ENCODE measurements around the gene PBX3. TPM values are rescaled to one million over a fixed set of nuclear protein-coding genes. Genes with fewer than 3 reads are reported as not detected.

The PBX3 gene
- polyA plus RNA-seq, 1 donor (not counting 4 experiments of a cell fraction or from before 2014, with no cell fraction given), result 26.3 TPM

GRCh38 chr9:125789196-125789595 is 42.0 kb downstream of the PBX3 start:
- H3K36me3 ChIP-seq (ENCODE audit: control insufficient read depth in 2 of 2, extremely low read depth in 1 of 2, insufficient read depth in 2 of 2, low read length in 2 of 2), result no peaks in the 10 kb centered on the region
- no peaks in the 10 kb centered on the region for H3K27me3 ChIP-seq (ENCODE audit: control insufficient read depth, extremely low read depth, insufficient read depth, low read length)
- H3K9me3 ChIP-seq (ENCODE audit: control insufficient read depth, low read depth, low read length), result no peaks in the 10 kb centered on the region
- H3K4me3 ChIP-seq (ENCODE audit: control insufficient read depth in 2 of 3, extremely low read depth in 1 of 3, insufficient read depth in 2 of 3, low read depth in 1 of 3, low read length in 3 of 3), result no peak overlapping the region
- H2AFZ ChIP-seq (ENCODE audit: control insufficient read depth, low read length), result no peak overlapping the region
- no peak overlapping the region for H3K27ac ChIP-seq (ENCODE audit: control insufficient read depth, insufficient read depth, low read length)
- DNase-seq (ENCODE audit: low read depth, low spot score) (no peak), FAIRE-seq (no peak)
- dilution Hi-C loops (cut with MboI; ENCODE audit: extremely low pct_ligation_motif_present, low sequenced_read_pairs), result no loop called here
- H3K4me2 ChIP-seq (ENCODE audit: control insufficient read depth, extremely low read depth, insufficient read depth, low read depth, low read length), result no peak overlapping the region
- no peaks in the 10 kb centered on the region for H4K20me1 ChIP-seq (ENCODE audit: control insufficient read depth, extremely low read depth, insufficient read depth, low read length)
- peaks cover 26% of the 10 kb centered on the region for H3K79me2 ChIP-seq (ENCODE audit: control insufficient read depth, insufficient read depth, low read length)
- no peak for TF ChIP-seq EZH2 (IDR thresholded peaks at IDR 0.05; ENCODE audit: low read length)
- no peaks in the 10 kb centered on the region for H3K4me1 ChIP-seq (ENCODE audit: control insufficient read depth, extremely low read depth, insufficient read depth, low read length)
- no peak overlapping the region for H3K9ac ChIP-seq (ENCODE audit: control insufficient read depth, extremely low read depth, insufficient read depth, low read length)
- H3K9me1 ChIP-seq (ENCODE audit: control insufficient read depth, extremely low read depth, insufficient read depth, low read length), result no peaks in the 10 kb centered on the region

DNA sequence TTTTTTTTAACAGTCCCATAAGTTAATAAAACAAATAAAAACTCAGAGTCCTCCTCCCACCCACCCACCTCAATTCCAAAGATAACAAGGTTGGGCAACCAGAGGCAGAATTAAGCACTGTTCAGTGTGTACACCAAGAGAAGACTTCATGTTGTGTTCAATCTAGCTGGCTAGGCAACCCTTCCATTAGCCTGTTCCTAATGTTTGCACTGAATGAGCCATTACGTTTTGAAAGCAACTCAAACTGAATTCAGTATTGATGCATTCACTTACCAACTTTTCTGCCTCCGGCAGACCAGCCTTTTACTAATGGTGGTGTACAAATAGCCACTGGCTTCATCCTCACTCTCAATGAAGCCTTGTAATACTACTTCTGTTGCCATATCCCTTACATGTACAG is 47.5 kb downstream of the PBX3 start:
- DNase-seq (ENCODE audit: low read depth, low spot score), result no peak
- Histone ChIP-seq H3K4me1 (ENCODE audit: control insufficient read depth, extremely low read depth, insufficient read depth, low read length) (no peaks in the 10 kb centered on the region), H3K9me3 (ENCODE audit: control insufficient read depth, low read depth, low read length) (no peaks in the 10 kb centered on the region), H3K79me2 (ENCODE audit: control insufficient read depth, insufficient read depth, low read length) (peaks cover 12% of the 10 kb centered on the region), H3K4me2 (ENCODE audit: control insufficient read depth, extremely low read depth, insufficient read depth, low read depth, low read length) (no peak overlapping the region), H3K9me1 (ENCODE audit: control insufficient read depth, extremely low read depth, insufficient read depth, low read length) (no peaks in the 10 kb centered on the region), H3K27ac (ENCODE audit: control insufficient read depth, insufficient read depth, low read length) (no peak overlapping the region), H3K36me3 (ENCODE audit: control insufficient read depth in 2 of 2, extremely low read depth in 1 of 2, insufficient read depth in 2 of 2, low read length in 2 of 2) (no peaks in the 10 kb centered on the region), H3K9ac (ENCODE audit: control insufficient read depth, extremely low read depth, insufficient read depth, low read length) (no peak overlapping the region), H4K20me1 (ENCODE audit: control insufficient read depth, extremely low read depth, insufficient read depth, low read length) (no peaks in the 10 kb centered on the region), H3K27me3 (ENCODE audit: control insufficient read depth, extremely low read depth, insufficient read depth, low read length) (no peaks in the 10 kb centered on the region), H3K4me3 (ENCODE audit: control insufficient read depth in 2 of 3, extremely low read depth in 1 of 3, insufficient read depth in 2 of 3, low read depth in 1 of 3, low read length in 3 of 3) (no peak overlapping the region), H2AFZ (ENCODE audit: control insufficient read depth, low read length) (no peak overlapping the region)
- no peak for TF ChIP-seq CTCF (optimal IDR thresholded peaks at IDR 0.05 in 1 of 3, IDR thresholded peaks at IDR 0.05 in 1 of 3, conservative IDR thresholded peaks at IDR 0.05 in 1 of 3; ENCODE audit: extremely low read depth in 1 of 3, insufficient read depth in 2 of 3, low read length in 3 of 3)
- TF ChIP-seq EZH2 (IDR thresholded peaks at IDR 0.05; ENCODE audit: low read length), result no peak
- dilution Hi-C loops (cut with MboI; ENCODE audit: extremely low pct_ligation_motif_present, low sequenced_read_pairs), result no loop called here
- peak; percentile 71 for FAIRE-seq

GRCh38 chr9:125795970-125796596 is 48.9 kb downstream of the PBX3 start:
- dilution Hi-C loops (cut with MboI; ENCODE audit: extremely low pct_ligation_motif_present, low sequenced_read_pairs), result no loop called here
- Histone ChIP-seq H3K9me1 (ENCODE audit: control insufficient read depth, extremely low read depth, insufficient read depth, low read length) (no peaks in the 10 kb centered on the region), H3K9ac (ENCODE audit: control insufficient read depth, extremely low read depth, insufficient read depth, low read length) (no peak overlapping the region), H3K79me2 (ENCODE audit: control insufficient read depth, insufficient read depth, low read length) (peaks cover 12% of the 10 kb centered on the region), H3K9me3 (ENCODE audit: control insufficient read depth, low read depth, low read length) (no peaks in the 10 kb centered on the region), H3K4me1 (ENCODE audit: control insufficient read depth, extremely low read depth, insufficient read depth, low read length) (no peaks in the 10 kb centered on the region), H3K27ac (ENCODE audit: control insufficient read depth, insufficient read depth, low read length) (no peak overlapping the region), H4K20me1 (ENCODE audit: control insufficient read depth, extremely low read depth, insufficient read depth, low read length) (no peaks in the 10 kb centered on the region), H3K4me2 (ENCODE audit: control insufficient read depth, extremely low read depth, insufficient read depth, low read depth, low read length) (no peak overlapping the region), H3K36me3 (ENCODE audit: control insufficient read depth in 2 of 2, extremely low read depth in 1 of 2, insufficient read depth in 2 of 2, low read length in 2 of 2) (no peaks in the 10 kb centered on the region), H2AFZ (ENCODE audit: control insufficient read depth, low read length) (no peak overlapping the region), H3K27me3 (ENCODE audit: control insufficient read depth, extremely low read depth, insufficient read depth, low read length) (no peaks in the 10 kb centered on the region), H3K4me3 (ENCODE audit: control insufficient read depth in 2 of 3, extremely low read depth in 1 of 3, insufficient read depth in 2 of 3, low read depth in 1 of 3, low read length in 3 of 3) (no peak overlapping the region)
- no peak for TF ChIP-seq CTCF (optimal IDR thresholded peaks at IDR 0.05 in 1 of 3, IDR thresholded peaks at IDR 0.05 in 1 of 3, conservative IDR thresholded peaks at IDR 0.05 in 1 of 3; ENCODE audit: extremely low read depth in 1 of 3, insufficient read depth in 2 of 3, low read length in 3 of 3)
- no peak for TF ChIP-seq EZH2 (IDR thresholded peaks at IDR 0.05; ENCODE audit: low read length)
- DNase-seq (ENCODE audit: low read depth, low spot score) (no peak), FAIRE-seq (no peak)
